ENCODE results near the gene ATG14. TPM values are rescaled to one million over a fixed set of nuclear protein-coding genes. Genes with fewer than 3 reads are reported as not detected.
A peak's percentile ranks its signal among the peaks of the same experiment; 100 is the strongest.

The ATG14 gene
- total and polyA plus RNA-seq, 2 experiments from 2014 or later = 7.3 to 15.2 TPM

DNA sequence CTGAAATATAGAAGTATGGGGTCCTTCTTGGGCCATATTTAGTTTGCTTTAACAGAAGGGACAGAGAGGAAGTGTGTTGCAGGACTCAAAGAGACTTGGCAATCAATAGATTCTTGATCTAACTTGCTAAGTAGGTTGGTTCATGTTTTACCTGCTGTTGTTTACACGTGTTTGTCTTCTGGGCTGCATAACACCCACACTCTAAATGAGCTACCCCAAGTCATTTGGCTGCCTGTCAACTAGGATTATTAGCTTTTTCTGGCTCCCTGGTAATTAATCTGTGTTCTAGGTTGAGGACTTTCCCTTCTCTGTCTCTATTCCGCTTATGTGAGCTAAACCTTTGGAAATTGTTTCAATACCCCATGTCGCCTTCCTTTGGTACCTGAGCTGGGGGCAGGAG, 38.9 kb upstream of the ATG14 start:
- DNase-seq (ENCODE audit: low spot score) = peak; percentile 11
- Histone ChIP-seq H3K9me2 (ENCODE audit: insufficient read depth) (no peaks in the 10 kb centered on the region), H3K79me2 (replicated peaks; ENCODE audit: insufficient read depth) (no peaks in the 10 kb centered on the region), H3K36me3 (ENCODE audit: insufficient read depth) (no peaks in the 10 kb centered on the region), H3K4me3 (no peak overlapping the region), H4K20me1 (replicated peaks; ENCODE audit: insufficient read depth) (no peaks in the 10 kb centered on the region), H3F3A (replicated peaks; ENCODE audit: low read depth) (no peaks in the 10 kb centered on the region), H2AFZ (peak overlapping the region; percentile 73; the same call in 1 of the 2 replicates), H3K4me2 (no peak overlapping the region), H3K27ac (ENCODE audit: low read depth) (no peak overlapping the region), H3K27me3 (ENCODE audit: insufficient read depth) (no peaks in the 10 kb centered on the region), H3K4me1 (ENCODE audit: insufficient read depth) (no peaks in the 10 kb centered on the region; the same call in 1 of the 2 replicates)
- Mint-ChIP-seq H3K4me1 (peaks cover 21% of the 10 kb centered on the region), H3K27ac (no peak overlapping the region), H3K27me3 (ENCODE audit: insufficient read depth, low read depth, poor library complexity) (no peaks in the 10 kb centered on the region), H3K4me3 (no peak overlapping the region), H3K36me3 (ENCODE audit: low read depth) (no peaks in the 10 kb centered on the region; the same call in 1 of the 3 replicates), H3K9me3 (peaks cover 3% of the 10 kb centered on the region)
- TF ChIP-seq STAT1 (IDR thresholded peaks at IDR 0.05; ENCODE audit: unreplicated experiment) = no peak
- TF ChIP-seq EZH2phosphoT487 (IDR thresholded peaks at IDR 0.05; ENCODE audit: unreplicated experiment) = no peak
- no peak for ATAC-seq

DNA sequence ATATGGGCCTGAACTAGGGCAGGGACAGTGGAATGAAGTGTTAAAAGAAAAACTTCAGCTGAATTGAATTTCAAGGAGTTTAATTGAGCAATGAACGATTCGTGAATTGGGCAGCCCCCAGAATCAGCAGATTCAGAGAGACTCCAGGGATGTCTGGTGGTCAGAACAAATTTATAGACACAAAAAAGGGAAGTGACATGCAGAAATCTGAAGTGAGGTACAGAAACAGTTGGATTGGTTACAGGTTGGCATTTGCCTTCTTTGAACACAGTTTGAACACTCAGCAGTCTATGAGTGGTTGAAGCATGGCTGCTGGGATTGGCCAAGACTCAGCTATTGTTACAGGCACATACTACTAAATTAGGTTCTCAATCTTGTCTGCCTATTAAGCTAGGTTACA, 38.5 kb upstream of the ATG14 start:
- H2AFZ ChIP-seq = peak overlapping the region; percentile 73; the same call in 1 of the 2 replicates
- Mint-ChIP-seq H3K27ac (no peak overlapping the region), H3K9me3 (no peaks in the 10 kb centered on the region; the same call in 2 of the 3 replicates), H3K4me3 (no peak overlapping the region), H3K27me3 (ENCODE audit: insufficient read depth, low read depth, poor library complexity) (no peaks in the 10 kb centered on the region), H3K4me1 (peaks cover 21% of the 10 kb centered on the region), H3K36me3 (ENCODE audit: low read depth) (no peaks in the 10 kb centered on the region)
- H3K27me3 ChIP-seq (ENCODE audit: insufficient read depth) = no peaks in the 10 kb centered on the region
- H4K20me1 ChIP-seq (replicated peaks; ENCODE audit: insufficient read depth) = no peaks in the 10 kb centered on the region
- H3F3A ChIP-seq (replicated peaks; ENCODE audit: low read depth) = no peaks in the 10 kb centered on the region
- H3K4me1 ChIP-seq (ENCODE audit: insufficient read depth) = no peaks in the 10 kb centered on the region; the same call in 1 of the 2 replicates
- H3K4me2 ChIP-seq = no peak overlapping the region
- no peaks in the 10 kb centered on the region for H3K79me2 ChIP-seq (replicated peaks; ENCODE audit: insufficient read depth)
- no peaks in the 10 kb centered on the region for H3K36me3 ChIP-seq (ENCODE audit: insufficient read depth)
- no peak overlapping the region for H3K4me3 ChIP-seq
- ATAC-seq (no peak), DNase-seq (ENCODE audit: low spot score) (no peak)
- no peak overlapping the region for H3K27ac ChIP-seq (ENCODE audit: low read depth)
- H3K9me2 ChIP-seq (ENCODE audit: insufficient read depth) = no peaks in the 10 kb centered on the region
- TF ChIP-seq JUNB (IDR thresholded peaks at IDR 0.05; ENCODE audit: unreplicated experiment) (no peak), REST (IDR thresholded peaks at IDR 0.05; ENCODE audit: unreplicated experiment) (no peak), ZNF114 (CRISPR knock-in tag; IDR thresholded peaks at IDR 0.05) (no peak), STAT1 (IDR thresholded peaks at IDR 0.05; ENCODE audit: unreplicated experiment) (no peak), ZNF462 (CRISPR knock-in tag; IDR thresholded peaks at IDR 0.05) (no peak), EZH2phosphoT487 (IDR thresholded peaks at IDR 0.05; ENCODE audit: unreplicated experiment) (no peak), ZNF331 (CRISPR knock-in tag; IDR thresholded peaks at IDR 0.05; ENCODE audit: low read depth) (no peak), ETS1 (IDR thresholded peaks at IDR 0.05) (no peak), NANOG (IDR thresholded peaks at IDR 0.05; ENCODE audit: borderline replicate concordance) (no peak)

All from GM23338 (cell line).